HepG2 (cell line): ENCODE data around the gene ZNF155. TPM values are rescaled to one million over a fixed set of nuclear protein-coding genes. Genes with fewer than 3 reads are reported as not detected.

Experiments
- ATAC-seq: fragments of 200-7000 bp; cut with Tn5 transposase; 3 replicates; pipeline ENCODE4 v1.9.1; 2020; ENCODE audit warnings: mild to moderate bottlenecking, moderate library complexity
- BruUV-seq: library from RNA; stranded (reverse); fragments of 400-500 nt; replicated peaks from 2 replicates; lab custom pipeline; 2021; lab: Mats Ljungman, UMichigan
- CTCF ChIA-PET: fragments of 300-600 bp; formaldehyde crosslinking; extraction: SDS; loops from one replicate; lab custom pipeline; 2021; ENCODE audit warnings: low total read pairs, inconsistent platforms, low intra/inter-chr PET ratio; lab: Yijun Ruan, JAX
- POLR2A ChIA-PET: fragments of 350-600 bp; sonication (Branson Sonifier 250); formaldehyde crosslinking; loops from one replicate; lab custom pipeline; 2020; ENCODE audit warnings: antibody characterized with exemption, inconsistent platforms; lab: Yijun Ruan, JAX
- DNase-seq: peaks from one replicate; pipeline ENCODE4 v3.0.0-alpha.2; 2015; ENCODE audit warnings: low spot score
- FAIRE-seq: peaks from 3 replicates; lab custom pipeline; 2011; peaks lifted over from hg19 to GRCh38; lab: Jason Lieb, UNC
- H2AFZ ChIP-seq: one replicate; pipeline ENCODE4 v1.6.1; 2011; ENCODE audit warnings: low read length, inconsistent platforms
- H3K27ac ChIP-seq: fragments of 300-600 bp; 3 replicates; pipeline ENCODE4 v1.8.0; 2011; ENCODE audit warnings: mixed run types, mild to moderate bottlenecking, mixed read lengths, low read length, inconsistent platforms; ENCODE audit not compliant: insufficient read depth; ENCODE audit errors: extremely low read length
- H3K27me3 ChIP-seq, 2 experiments: fragments of 200-600 bp in 1 of 2; 2 replicates in 1 of 2; 3 replicates in 1 of 2; pipeline versions ENCODE4 v1.6.0 to v1.8.0; 2011; ENCODE audit warnings: low read length in 2 of 2, mild to moderate bottlenecking in 2 of 2, moderate library complexity in 2 of 2, inconsistent platforms in 1 of 2; ENCODE audit not compliant: insufficient read depth in 2 of 2, control insufficient read depth in 1 of 2
- H3K36me3 ChIP-seq, 2 experiments: fragments of 200-600 bp in 1 of 2; replicated peaks in 1 of 2; 2 replicates in 1 of 2; 3 replicates in 1 of 2; pipeline versions ENCODE4 v1.5.1 to v1.8.0; 2011; ENCODE audit warnings: low read length in 2 of 2, inconsistent platforms in 1 of 2; ENCODE audit not compliant: insufficient read depth in 2 of 2, control insufficient read depth in 1 of 2
- H3K4me1 ChIP-seq: 2 replicates; pipeline ENCODE4 v1.5.1; 2012; ENCODE audit warnings: low read length, inconsistent platforms; ENCODE audit not compliant: insufficient read depth
- H3K4me2 ChIP-seq: 2 replicates; pipeline ENCODE4 v1.6.0; 2011; ENCODE audit warnings: low read depth, low read length, inconsistent platforms
- H3K4me3 ChIP-seq, 3 experiments: fragments of 200-600 bp in 1 of 3; sonication (generic), shearing (Covaris generic) in 1 of 3; replicated peaks in 1 of 3; 2 replicates each; pipeline ENCODE4 v1.5.1; 2011 to 2016; ENCODE audit warnings: low read length in 3 of 3, inconsistent platforms in 2 of 3, low read depth in 2 of 3, mild to moderate bottlenecking in 2 of 3, control low read depth in 1 of 3, mixed read lengths in 1 of 3; ENCODE audit not compliant: insufficient read depth in 1 of 3
- H3K79me2 ChIP-seq: one replicate; pipeline ENCODE4 v1.6.1; 2011; ENCODE audit warnings: low read length, inconsistent platforms; ENCODE audit not compliant: insufficient read depth
- H3K9ac ChIP-seq: 2 replicates; pipeline ENCODE4 v1.6.0; 2011; ENCODE audit warnings: mild to moderate bottlenecking, low read depth, low read length, inconsistent platforms; ENCODE audit not compliant: insufficient read depth
- H3K9me3 ChIP-seq: 2 replicates; pipeline ENCODE4 v1.5.1; 2012; ENCODE audit warnings: mild to moderate bottlenecking, low read length
- H4K20me1 ChIP-seq: 2 replicates; pipeline ENCODE4 v1.6.0; 2011; ENCODE audit warnings: inconsistent platforms, mild to moderate bottlenecking, low read length, moderate library complexity; ENCODE audit not compliant: insufficient read depth
- KMT2B ChIP-seq: IDR thresholded peaks from 2 replicates; pipeline ENCODE4 v1.6.1; 2016; ENCODE audit warnings: missing genetic modification reagents, missing compliant biosample characterization
- MAFF ChIP-seq: IDR thresholded peaks from 2 replicates; pipeline ENCODE4 v1.6.1; 2011; ENCODE audit warnings: low read depth, low read length, improper control_type of control experiment
- MAFK ChIP-seq, 2 experiments: IDR thresholded peaks in 1 of 2; conservative IDR thresholded peaks in 1 of 2; 2 replicates each; pipeline ENCODE4 v1.6.1; 2011; ENCODE audit warnings: improper control_type of control experiment in 2 of 2, low read length in 2 of 2
- NR2F1 ChIP-seq, 2 experiments: fragments of 450-650 bp in 1 of 2; formaldehyde crosslinking in 1 of 2; IDR thresholded peaks; 2 replicates each; pipeline versions ENCODE4 v1.5.0 to v1.6.1; 2016 to 2020; ENCODE audit warnings: mild to moderate bottlenecking in 1 of 2, missing compliant biosample characterization in 1 of 2, missing genetic modification reagents in 1 of 2, moderate library complexity in 1 of 2
- ZNF10 ChIP-seq: sonication (generic); formaldehyde crosslinking; IDR thresholded peaks from 2 replicates; pipeline ENCODE4 v1.4.0; 2020; ENCODE audit warnings: mild to moderate bottlenecking, low read depth, missing genetic modification reagents, borderline replicate concordance
- WGBS: methylation state at CpG from one replicate; pipeline ENCODE4 v1.1.6; 2017; ENCODE audit warnings: low lambda C conversion rate; 5-methylcytosine and 5-hydroxymethylcytosine counted together
- in situ Hi-C: cut with HindIII; loops from 2 replicates; pipeline ENCODE4 v1.10.0; 2017; ENCODE audit warnings: low pct_unique_long_range_greater_than_20kb; ENCODE audit not compliant: extremely low pct_ligation_motif_present
- intact Hi-C: fragments of 100-400 bp; cut with micrococcal nuclease; formaldehyde crosslinking; loops from one replicate; pipeline ENCODE4 v1.10.0; 2022; ENCODE audit not compliant: unreplicated experiment
- polyA plus RNA-seq, 8 experiments: library from polyadenylated mRNA; depleted of rRNA in 3 of 8; stranded (reverse) in 7 of 8; unstranded in 1 of 8; fragments of >200 nt; fragmentation: Illumina TruSeq in 4 of 8; extraction: Trizol in 4 of 8; gene quantifications; 2 replicates each; pipeline versions ENCODE4 v1.2.1 to v1.2.3, GENCODE V29; 2011 to 2016; ENCODE audit warnings: low read depth in 4 of 8, missing spikeins in 1 of 8, mixed read lengths in 1 of 8; ENCODE audit not compliant: insufficient read depth in 1 of 8
- total RNA-seq, 5 experiments: library from RNA; depleted of rRNA; stranded (reverse); fragments of >200 nt; fragmentation: Illumina TruSeq; extraction: Trizol; gene quantifications; 2 replicates each; pipeline ENCODE4 v1.2.3, GENCODE V29; 2016; ENCODE audit warnings: low read depth in 1 of 5
- TF ChIP-seq, protein P1 (sequence below): sonication (generic); formaldehyde crosslinking; IDR thresholded peaks from 2 replicates; pipeline ENCODE4 v1.5.0; 2020; ENCODE audit warnings: mild to moderate bottlenecking, missing genetic modification reagents
- TF ChIP-seq, protein P2 (sequence below): sonication (generic); formaldehyde crosslinking; IDR thresholded peaks from 2 replicates; pipeline ENCODE4 v1.4.0; 2020; ENCODE audit warnings: low read depth, mild to moderate bottlenecking, missing genetic modification reagents

Gene ZNF155
- total and polyA plus RNA-seq, 2 of the 13 experiments (the other 11 are each of a cell fraction or from before 2014, with no cell fraction given), result 2.5 to 3.6 TPM

DNA sequence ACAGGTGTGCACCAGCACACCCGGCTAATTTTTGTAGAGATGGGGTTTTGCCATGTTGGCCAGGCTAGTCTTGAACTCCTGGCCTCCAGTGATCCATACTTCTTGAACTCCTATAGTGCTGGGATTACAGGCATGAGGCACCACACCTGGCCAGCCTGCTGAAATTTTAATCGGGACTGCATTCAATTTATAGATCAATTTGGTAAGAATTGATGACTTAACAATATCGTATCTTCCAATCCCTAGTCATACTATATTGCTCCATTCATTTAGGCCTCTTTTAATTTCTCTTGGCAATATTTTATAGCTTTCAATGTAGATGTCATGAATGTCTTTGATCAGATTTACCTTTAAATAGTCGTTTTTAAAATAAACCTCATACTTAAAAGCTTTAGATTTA is 43.3 kb upstream of the ZNF155 start:
- ChIA-PET POLR2A (no interaction called here), CTCF (no interaction called here)
- H3K36me3 ChIP-seq, result no peaks in the 10 kb centered on the region
- WGBS, result 24% methylated on average over 4 of the region's 4 CpGs
- no peaks in the 10 kb centered on the region for H3K79me2 ChIP-seq
- H3K4me2 ChIP-seq, result no peak overlapping the region
- intact Hi-C loops (no loop called here), in situ Hi-C loops (no loop called here)
- H2AFZ ChIP-seq, result no peak overlapping the region
- H3K4me1 ChIP-seq, result no peaks in the 10 kb centered on the region
- H3K4me3 ChIP-seq, result no peak overlapping the region
- no peaks in the 10 kb centered on the region for H4K20me1 ChIP-seq
- peak; percentile 38; the same call in 1 of the 2 replicates for TF ChIP-seq MAFF
- no peak for TF ChIP-seq NR2F1 (CRISPR knock-in tag; IDR thresholded peaks at IDR 0.05)
- peak; percentile 42 to 61 for TF ChIP-seq MAFK (conservative IDR thresholded peaks at IDR 0.05 in 1 of 2, IDR thresholded peaks at IDR 0.05 in 1 of 2; ENCODE audit: low read length in 2 of 2)
- no peak for TF ChIP-seq ZNF10 (CRISPR knock-in tag)
- TF ChIP-seq, protein P1, sequence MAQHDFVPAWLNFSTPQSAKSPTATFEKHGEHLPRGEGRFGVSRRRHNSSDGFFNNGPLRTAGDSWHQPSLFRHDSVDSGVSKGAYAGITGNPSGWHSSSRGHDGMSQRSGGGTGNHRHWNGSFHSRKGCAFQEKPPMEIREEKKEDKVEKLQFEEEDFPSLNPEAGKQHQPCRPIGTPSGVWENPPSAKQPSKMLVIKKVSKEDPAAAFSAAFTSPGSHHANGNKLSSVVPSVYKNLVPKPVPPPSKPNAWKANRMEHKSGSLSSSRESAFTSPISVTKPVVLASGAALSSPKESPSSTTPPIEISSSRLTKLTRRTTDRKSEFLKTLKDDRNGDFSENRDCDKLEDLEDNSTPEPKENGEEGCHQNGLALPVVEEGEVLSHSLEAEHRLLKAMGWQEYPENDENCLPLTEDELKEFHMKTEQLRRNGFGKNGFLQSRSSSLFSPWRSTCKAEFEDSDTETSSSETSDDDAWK (CRISPR knock-in tag), result no peak
- TF ChIP-seq KMT2B (CRISPR knock-in tag), result no peak
- TF ChIP-seq, protein P2, sequence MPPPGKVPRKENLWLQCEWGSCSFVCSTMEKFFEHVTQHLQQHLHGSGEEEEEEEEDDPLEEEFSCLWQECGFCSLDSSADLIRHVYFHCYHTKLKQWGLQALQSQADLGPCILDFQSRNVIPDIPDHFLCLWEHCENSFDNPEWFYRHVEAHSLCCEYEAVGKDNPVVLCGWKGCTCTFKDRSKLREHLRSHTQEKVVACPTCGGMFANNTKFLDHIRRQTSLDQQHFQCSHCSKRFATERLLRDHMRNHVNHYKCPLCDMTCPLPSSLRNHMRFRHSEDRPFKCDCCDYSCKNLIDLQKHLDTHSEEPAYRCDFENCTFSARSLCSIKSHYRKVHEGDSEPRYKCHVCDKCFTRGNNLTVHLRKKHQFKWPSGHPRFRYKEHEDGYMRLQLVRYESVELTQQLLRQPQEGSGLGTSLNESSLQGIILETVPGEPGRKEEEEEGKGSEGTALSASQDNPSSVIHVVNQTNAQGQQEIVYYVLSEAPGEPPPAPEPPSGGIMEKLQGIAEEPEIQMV (CRISPR knock-in tag), result no peak
- no peak overlapping the region for H3K27ac ChIP-seq
- H3K27me3 ChIP-seq, result no peaks in the 10 kb centered on the region
- ATAC-seq, result no peak
- FAIRE-seq, result no peak
- H3K9me3 ChIP-seq, result 0 out of 2 replicates have a peak, but pooled peaks cover 6% of the 10 kb centered on the region
- no TSS peak for BruUV-seq
- H3K9ac ChIP-seq, result no peak overlapping the region
- no peak for DNase-seq
